ENCODE data around the gene CDH4. TPM values are rescaled to one million over a fixed set of nuclear protein-coding genes. Genes with fewer than 3 reads are reported as not detected.

CDH4 gene
- polyA plus RNA-seq, 1 experiment: 1.5 TPM

GRCh38 chr20:61517419-61517818 is 265.4 kb downstream of the CDH4 start:
- Histone ChIP-seq H3K4me3 (ENCODE audit: low read depth, low read length) (no peak overlapping the region), H3K36me3 (ENCODE audit: control insufficient read depth, insufficient read depth, low read length) (no peaks in the 10 kb centered on the region), H3K27me3 (ENCODE audit: control insufficient read depth, insufficient read depth, low read length) (no peaks in the 10 kb centered on the region)
- ChIA-PET CTCF (interaction anchor here (1.3 kb wide), 1 partner anchor 19 kb away, joined by 4 read pairs; no protein-coding TSS in a partner anchor), POLR2A (no interaction called here)
- DNase-seq (ENCODE audit: low read depth): no peak
- TF ChIP-seq CTCF (IDR thresholded peaks at IDR 0.05; ENCODE audit: insufficient read depth, low read depth, low read length): no peak

GRCh38 chr20:61518424-61518951 is 266.4 kb downstream of the CDH4 start:
- POLR2A ChIA-PET: no interaction called here

GRCh38 chr20:61519488-61519887 is 267.4 kb downstream of the CDH4 start:
- CTCF ChIA-PET: no interaction called here

More at GRCh38 chr20:61518424-61518951, 266.4 kb downstream of the CDH4 start:
- H3K4me3 ChIP-seq (ENCODE audit: low read depth, low read length): no peak overlapping the region
- TF ChIP-seq CTCF (IDR thresholded peaks at IDR 0.05; ENCODE audit: insufficient read depth, low read depth, low read length): no peak
- no peak for DNase-seq (ENCODE audit: low read depth)
- H3K27me3 ChIP-seq (ENCODE audit: control insufficient read depth, insufficient read depth, low read length): no peaks in the 10 kb centered on the region
- CTCF ChIA-PET: no interaction called here
- H3K36me3 ChIP-seq (ENCODE audit: control insufficient read depth, insufficient read depth, low read length): no peaks in the 10 kb centered on the region

GRCh38 chr20:61520076-61520892 is 268.2 kb downstream of the CDH4 start:
- no peak for DNase-seq (ENCODE audit: low read depth)

More at GRCh38 chr20:61519488-61519887, 267.4 kb downstream of the CDH4 start:
- POLR2A ChIA-PET: interaction anchor here (0.6 kb wide), 1 partner anchor 170 kb away, joined by 4 read pairs; no protein-coding TSS in a partner anchor
- Histone ChIP-seq H3K27me3 (ENCODE audit: control insufficient read depth, insufficient read depth, low read length) (no peaks in the 10 kb centered on the region), H3K36me3 (ENCODE audit: control insufficient read depth, insufficient read depth, low read length) (no peaks in the 10 kb centered on the region), H3K4me3 (ENCODE audit: low read depth, low read length) (no peak overlapping the region)
- no peak for DNase-seq (ENCODE audit: low read depth)
- no peak for TF ChIP-seq CTCF (IDR thresholded peaks at IDR 0.05; ENCODE audit: insufficient read depth, low read depth, low read length)

More at GRCh38 chr20:61520076-61520892, 268.2 kb downstream of the CDH4 start:
- H3K36me3 ChIP-seq (ENCODE audit: control insufficient read depth, insufficient read depth, low read length): no peaks in the 10 kb centered on the region
- POLR2A ChIA-PET: no interaction called here
- no peaks in the 10 kb centered on the region for H3K27me3 ChIP-seq (ENCODE audit: control insufficient read depth, insufficient read depth, low read length)
- H3K4me3 ChIP-seq (ENCODE audit: low read depth, low read length): no peak overlapping the region
- CTCF ChIA-PET: no interaction called here
- no peak for TF ChIP-seq CTCF (IDR thresholded peaks at IDR 0.05; ENCODE audit: insufficient read depth, low read depth, low read length)

All from BJ (cell line).